Measurements from ENCODE around the gene SIPA1L3.

DNA sequence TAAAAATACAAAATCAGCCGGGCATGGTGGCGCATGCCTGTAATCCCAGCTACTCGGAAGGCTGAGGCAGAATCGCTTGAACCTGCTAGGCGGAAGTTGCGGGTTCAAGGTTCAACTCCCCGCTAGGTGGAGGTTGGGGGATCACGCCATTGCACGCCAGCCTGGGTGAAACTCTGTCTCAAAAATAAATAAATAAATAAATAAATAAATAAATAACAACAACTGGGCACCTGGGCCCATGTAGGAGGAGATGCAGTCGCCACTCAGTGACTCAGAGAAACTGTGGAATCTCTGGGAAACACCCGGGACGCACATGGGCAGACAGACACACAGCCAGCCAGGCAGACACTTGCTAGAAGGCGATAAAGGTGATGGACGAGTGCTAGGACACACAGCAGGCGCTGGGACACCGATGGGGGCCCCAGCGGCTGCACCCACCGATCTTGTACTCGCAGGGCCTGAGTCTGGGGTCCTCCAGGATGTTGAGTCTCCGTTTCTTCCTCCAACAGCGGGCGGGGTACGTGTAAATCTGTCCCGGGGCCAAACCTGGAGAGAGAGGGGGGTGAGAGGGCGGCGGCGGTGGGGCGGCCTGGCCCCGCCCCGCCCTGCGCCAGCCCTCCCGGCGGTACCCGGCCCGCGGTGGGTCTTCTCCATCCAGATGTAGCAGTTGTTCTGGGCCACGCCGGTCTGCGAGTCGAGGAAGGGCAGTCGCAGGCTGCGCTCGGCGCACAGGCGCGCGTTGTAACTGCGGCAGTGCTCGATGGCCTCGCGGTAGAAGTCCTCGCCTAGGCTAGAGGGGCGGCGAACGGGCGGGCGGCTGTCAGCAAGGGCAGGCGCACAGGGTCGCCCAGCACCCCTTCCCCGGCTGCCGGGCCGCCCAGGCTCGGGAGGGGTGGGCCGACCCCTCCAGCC, 315.2 kb downstream of the SIPA1L3 start:
- TF ChIP-seq, protein P1, sequence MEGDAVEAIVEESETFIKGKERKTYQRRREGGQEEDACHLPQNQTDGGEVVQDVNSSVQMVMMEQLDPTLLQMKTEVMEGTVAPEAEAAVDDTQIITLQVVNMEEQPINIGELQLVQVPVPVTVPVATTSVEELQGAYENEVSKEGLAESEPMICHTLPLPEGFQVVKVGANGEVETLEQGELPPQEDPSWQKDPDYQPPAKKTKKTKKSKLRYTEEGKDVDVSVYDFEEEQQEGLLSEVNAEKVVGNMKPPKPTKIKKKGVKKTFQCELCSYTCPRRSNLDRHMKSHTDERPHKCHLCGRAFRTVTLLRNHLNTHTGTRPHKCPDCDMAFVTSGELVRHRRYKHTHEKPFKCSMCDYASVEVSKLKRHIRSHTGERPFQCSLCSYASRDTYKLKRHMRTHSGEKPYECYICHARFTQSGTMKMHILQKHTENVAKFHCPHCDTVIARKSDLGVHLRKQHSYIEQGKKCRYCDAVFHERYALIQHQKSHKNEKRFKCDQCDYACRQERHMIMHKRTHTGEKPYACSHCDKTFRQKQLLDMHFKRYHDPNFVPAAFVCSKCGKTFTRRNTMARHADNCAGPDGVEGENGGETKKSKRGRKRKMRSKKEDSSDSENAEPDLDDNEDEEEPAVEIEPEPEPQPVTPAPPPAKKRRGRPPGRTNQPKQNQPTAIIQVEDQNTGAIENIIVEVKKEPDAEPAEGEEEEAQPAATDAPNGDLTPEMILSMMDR (CRISPR knock-in tag; IDR thresholded peaks at IDR 0.05): no peak
- no peak for TF ChIP-seq KLF15 (CRISPR knock-in tag; IDR thresholded peaks at IDR 0.05; ENCODE audit: borderline replicate concordance)
- TF ChIP-seq FIP1L1 (IDR thresholded peaks at IDR 0.05; ENCODE audit: borderline replicate concordance, insufficient read depth, low read depth, low read length): no peak
- no peak for TF ChIP-seq TBP (CRISPR knock-in tag; IDR thresholded peaks at IDR 0.05)
- TF ChIP-seq, protein P2, sequence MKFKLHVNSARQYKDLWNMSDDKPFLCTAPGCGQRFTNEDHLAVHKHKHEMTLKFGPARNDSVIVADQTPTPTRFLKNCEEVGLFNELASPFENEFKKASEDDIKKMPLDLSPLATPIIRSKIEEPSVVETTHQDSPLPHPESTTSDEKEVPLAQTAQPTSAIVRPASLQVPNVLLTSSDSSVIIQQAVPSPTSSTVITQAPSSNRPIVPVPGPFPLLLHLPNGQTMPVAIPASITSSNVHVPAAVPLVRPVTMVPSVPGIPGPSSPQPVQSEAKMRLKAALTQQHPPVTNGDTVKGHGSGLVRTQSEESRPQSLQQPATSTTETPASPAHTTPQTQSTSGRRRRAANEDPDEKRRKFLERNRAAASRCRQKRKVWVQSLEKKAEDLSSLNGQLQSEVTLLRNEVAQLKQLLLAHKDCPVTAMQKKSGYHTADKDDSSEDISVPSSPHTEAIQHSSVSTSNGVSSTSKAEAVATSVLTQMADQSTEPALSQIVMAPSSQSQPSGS (CRISPR knock-in tag; IDR thresholded peaks at IDR 0.05): no peak
- TF ChIP-seq SP2 (CRISPR knock-in tag; IDR thresholded peaks at IDR 0.05): no peak
- no peak for TF ChIP-seq ZNF674 (CRISPR knock-in tag; IDR thresholded peaks at IDR 0.05; ENCODE audit: low read depth)
- no peak for TF ChIP-seq ATF7 (IDR thresholded peaks at IDR 0.05)
- TF ChIP-seq ATF7 (CRISPR knock-in tag; IDR thresholded peaks at IDR 0.05): no peak
- TF ChIP-seq, protein P3, sequence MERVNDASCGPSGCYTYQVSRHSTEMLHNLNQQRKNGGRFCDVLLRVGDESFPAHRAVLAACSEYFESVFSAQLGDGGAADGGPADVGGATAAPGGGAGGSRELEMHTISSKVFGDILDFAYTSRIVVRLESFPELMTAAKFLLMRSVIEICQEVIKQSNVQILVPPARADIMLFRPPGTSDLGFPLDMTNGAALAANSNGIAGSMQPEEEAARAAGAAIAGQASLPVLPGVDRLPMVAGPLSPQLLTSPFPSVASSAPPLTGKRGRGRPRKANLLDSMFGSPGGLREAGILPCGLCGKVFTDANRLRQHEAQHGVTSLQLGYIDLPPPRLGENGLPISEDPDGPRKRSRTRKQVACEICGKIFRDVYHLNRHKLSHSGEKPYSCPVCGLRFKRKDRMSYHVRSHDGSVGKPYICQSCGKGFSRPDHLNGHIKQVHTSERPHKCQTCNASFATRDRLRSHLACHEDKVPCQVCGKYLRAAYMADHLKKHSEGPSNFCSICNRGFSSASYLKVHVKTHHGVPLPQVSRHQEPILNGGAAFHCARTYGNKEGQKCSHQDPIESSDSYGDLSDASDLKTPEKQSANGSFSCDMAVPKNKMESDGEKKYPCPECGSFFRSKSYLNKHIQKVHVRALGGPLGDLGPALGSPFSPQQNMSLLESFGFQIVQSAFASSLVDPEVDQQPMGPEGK (CRISPR knock-in tag; IDR thresholded peaks at IDR 0.05): no peak
- no peak for TF ChIP-seq ZNF382 (CRISPR knock-in tag; IDR thresholded peaks at IDR 0.05; ENCODE audit: borderline replicate concordance)
- TF ChIP-seq PRDM4 (CRISPR knock-in tag; IDR thresholded peaks at IDR 0.05; ENCODE audit: borderline replicate concordance): no peak
- TF ChIP-seq ZBTB49 (CRISPR knock-in tag; IDR thresholded peaks at IDR 0.05; ENCODE audit: borderline replicate concordance): no peak
- no peak for TF ChIP-seq ZNF891 (CRISPR knock-in tag; IDR thresholded peaks at IDR 0.05)
